ENCODE data around the gene PPIL6. TPM values are rescaled to one million over a fixed set of nuclear protein-coding genes. Genes with fewer than 3 reads are reported as not detected.
A peak's percentile ranks its signal among the peaks of the same experiment; 100 is the strongest.

The PPIL6 gene
- total RNA-seq, 2 experiments from 2014 or later = 0.16 TPM; not detected in 1

- Mint-ChIP-seq H3K27me3 (ENCODE audit: low read depth) (peaks cover 5% of the 10 kb centered on the region), H3K4me1 (ENCODE audit: low read depth) (peaks cover 11% of the 10 kb centered on the region), H3K27ac (no peak overlapping the region), H3K9me3 (ENCODE audit: insufficient read depth) (no peaks in the 10 kb centered on the region), H3K36me3 (ENCODE audit: low read depth) (no peaks in the 10 kb centered on the region), H3K4me3 (no peak overlapping the region)
- ATAC-seq (no peak), DNase-seq (no peak)
- POLR2A ChIA-PET = no interaction called here
- CTCF ChIA-PET = interaction anchor here (0.9 to 4.3 kb wide), 2 partner anchors 16 to 202 kb away, joined by 4 to 17 read pairs; no protein-coding TSS in a partner anchor
Measured at GRCh38 chr6:109389650-109390274, 50.7 kb downstream of the PPIL6 start.

- no peak overlapping the region for H3K27ac Mint-ChIP-seq
- no peaks in the 10 kb centered on the region for H3K9me3 Mint-ChIP-seq (ENCODE audit: insufficient read depth)
- ATAC-seq (no peak), DNase-seq (no peak)
- CTCF ChIA-PET = no interaction called here
- peaks cover 17% of the 10 kb centered on the region for H3K4me1 Mint-ChIP-seq (ENCODE audit: low read depth)
- H3K27me3 Mint-ChIP-seq (ENCODE audit: low read depth) = peaks cover 5% of the 10 kb centered on the region
- POLR2A ChIA-PET = no interaction called here
- H3K4me3 Mint-ChIP-seq = no peak overlapping the region
- H3K36me3 Mint-ChIP-seq (ENCODE audit: low read depth) = no peaks in the 10 kb centered on the region
Measured at GRCh38 chr6:109388265-109388664, 52.2 kb downstream of the PPIL6 start.

GRCh38 chr6:109383438-109383940 is 56.9 kb downstream of the PPIL6 start:
- Mint-ChIP-seq H3K27me3 (ENCODE audit: low read depth) (peaks cover 5% of the 10 kb centered on the region), H3K9me3 (ENCODE audit: insufficient read depth) (no peaks in the 10 kb centered on the region), H3K27ac (peak overlapping the region; percentile 100), H3K36me3 (ENCODE audit: low read depth) (peaks cover 27% of the 10 kb centered on the region), H3K4me3 (peak overlapping the region; percentile 94), H3K4me1 (ENCODE audit: low read depth) (peaks cover 23% of the 10 kb centered on the region)
- no peak for DNase-seq
- ChIA-PET POLR2A (interaction anchor here (0.8 to 4.5 kb wide), 16 partner anchors 9 to 289 kb away, joined by 3 to 99 read pairs (median 16); partner anchors contain the start of genes CEP57L1, MICAL1, PPIL6 and SESN1), CTCF (interaction anchor here (0.6 to 5.3 kb wide), 48 partner anchors 8 to 842 kb away, joined by 3 to 111 read pairs (median 5); partner anchors contain the start of genes CDC40, CEP57L1, PPIL6 and SESN1)
- ATAC-seq = no peak

GRCh38 chr6:109382576-109383437 is 57.6 kb downstream of the PPIL6 start:
- H3K27ac Mint-ChIP-seq = peak overlapping the region; percentile 100
- H3K4me1 Mint-ChIP-seq (ENCODE audit: low read depth) = peaks cover 30% of the 10 kb centered on the region
- peaks cover 34% of the 10 kb centered on the region for H3K36me3 Mint-ChIP-seq (ENCODE audit: low read depth)
- DNase-seq (peak; percentile 95), ATAC-seq (peak; percentile 72)
- no peaks in the 10 kb centered on the region for H3K9me3 Mint-ChIP-seq (ENCODE audit: insufficient read depth)
- CTCF ChIA-PET = interaction anchor here (0.6 to 5.3 kb wide), 52 partner anchors 9 to 657 kb away, joined by 3 to 111 read pairs (median 5); partner anchors contain the start of genes CEP57L1, MICAL1, PPIL6 and SESN1
- H3K27me3 Mint-ChIP-seq (ENCODE audit: low read depth) = peaks cover 5% of the 10 kb centered on the region
- POLR2A ChIA-PET = interaction anchor here (0.6 to 4.5 kb wide), 32 partner anchors 10 to 1491 kb away, joined by 3 to 99 read pairs (median 5); partner anchors contain the start of genes AMD1, CEP57L1, MICAL1 and PPIL6
- peak overlapping the region; percentile 94 for H3K4me3 Mint-ChIP-seq

GRCh38 chr6:109381747-109382575 is 58.5 kb downstream of the PPIL6 start, which contains the start of gene CD164:
Gene CD164, minus strand, starts transcription at chr6:109382467. Its CDS starts 89 bp downstream, at chr6:109382378.
- peak; percentile 95 for DNase-seq
- no peaks in the 10 kb centered on the region for H3K9me3 Mint-ChIP-seq (ENCODE audit: insufficient read depth)
- peaks cover 39% of the 10 kb centered on the region for H3K4me1 Mint-ChIP-seq (ENCODE audit: low read depth)
- ChIA-PET CTCF (interaction anchor here (0.7 to 5.3 kb wide), 32 partner anchors 10 to 372 kb away, joined by 3 to 111 read pairs (median 5); partner anchors contain the start of genes CEP57L1, MICAL1, PPIL6 and SESN1), POLR2A (interaction anchor here (0.6 to 4.5 kb wide), 35 partner anchors 10 to 1492 kb away, joined by 3 to 99 read pairs (median 5); partner anchors contain the start of genes AMD1, CEP57L1, MICAL1 and PPIL6)
- H3K4me3 Mint-ChIP-seq = peak within 1 kb of the TSS; percentile 94
- H3K36me3 Mint-ChIP-seq (ENCODE audit: low read depth) = peaks cover 42% of the 10 kb centered on the region
- ATAC-seq = peak; percentile 70
- H3K27ac Mint-ChIP-seq = peak within 1 kb of the TSS; percentile 100
- peaks cover 5% of the 10 kb centered on the region for H3K27me3 Mint-ChIP-seq (ENCODE audit: low read depth)

GRCh38 chr6:109381061-109381746 is 59.2 kb downstream of the PPIL6 start:
- DNase-seq = peak; percentile 47
- ChIA-PET POLR2A (interaction anchor here (0.6 to 4.5 kb wide), 14 partner anchors 9 to 658 kb away, joined by 3 to 99 read pairs (median 8); partner anchors contain the start of genes CEP57L1, MICAL1, SESN1 and ZBTB24), CTCF (interaction anchor here (0.7 to 5.3 kb wide), 4 partner anchors 9 to 287 kb away, joined by 3 to 68 read pairs (median 9); partner anchors contain the start of genes SESN1 and ZBTB24)

GRCh38 chr6:109379711-109380110 is 60.7 kb downstream of the PPIL6 start:
- DNase-seq (no peak), ATAC-seq (no peak)
- ChIA-PET POLR2A (interaction anchor here (0.7 to 1.2 kb wide), 3 partner anchors 76 to 193 kb away, joined by 3 to 5 read pairs (median 4); partner anchors contain the start of gene MICAL1), CTCF (interaction anchor here (1.5 to 1.8 kb wide), 2 partner anchors 143 to 192 kb away, joined by 4 to 14 read pairs; no protein-coding TSS in a partner anchor)
- no peaks in the 10 kb centered on the region for H3K27me3 Mint-ChIP-seq (ENCODE audit: low read depth)
- peak overlapping the region; percentile 94 for H3K4me3 Mint-ChIP-seq
- H3K27ac Mint-ChIP-seq = peak overlapping the region; percentile 83
- H3K4me1 Mint-ChIP-seq (ENCODE audit: low read depth) = peaks cover 53% of the 10 kb centered on the region
- no peaks in the 10 kb centered on the region for H3K9me3 Mint-ChIP-seq (ENCODE audit: insufficient read depth)
- peaks cover 60% of the 10 kb centered on the region for H3K36me3 Mint-ChIP-seq (ENCODE audit: low read depth)

More at GRCh38 chr6:109381061-109381746, 59.2 kb downstream of the PPIL6 start:
- peaks cover 49% of the 10 kb centered on the region for H3K36me3 Mint-ChIP-seq (ENCODE audit: low read depth)
- H3K9me3 Mint-ChIP-seq (ENCODE audit: insufficient read depth) = no peaks in the 10 kb centered on the region
- H3K27me3 Mint-ChIP-seq (ENCODE audit: low read depth) = peaks cover 3% of the 10 kb centered on the region
- peak overlapping the region; percentile 94 for H3K4me3 Mint-ChIP-seq
- H3K4me1 Mint-ChIP-seq (ENCODE audit: low read depth) = peaks cover 46% of the 10 kb centered on the region
- H3K27ac Mint-ChIP-seq = peak overlapping the region; percentile 95
- ATAC-seq = no peak

GRCh38 chr6:109377717-109378116 is 62.7 kb downstream of the PPIL6 start:
- peaks cover 78% of the 10 kb centered on the region for H3K36me3 Mint-ChIP-seq (ENCODE audit: low read depth)
- ATAC-seq = no peak
- peaks cover 61% of the 10 kb centered on the region for H3K4me1 Mint-ChIP-seq (ENCODE audit: low read depth)
- ChIA-PET CTCF (interaction anchor here (0.8 to 2.3 kb wide), 4 partner anchors 10 to 189 kb away, joined by 3 to 11 read pairs (median 4); no protein-coding TSS in a partner anchor), POLR2A (interaction anchor here (0.6 to 1.6 kb wide), 3 partner anchors 68 to 114 kb away, joined by 3 to 4 read pairs (median 4); no protein-coding TSS in a partner anchor)
- DNase-seq = no peak
- H3K4me3 Mint-ChIP-seq = peak overlapping the region; percentile 46
- no peak overlapping the region for H3K27ac Mint-ChIP-seq
- no peaks in the 10 kb centered on the region for H3K27me3 Mint-ChIP-seq (ENCODE audit: low read depth)
- no peaks in the 10 kb centered on the region for H3K9me3 Mint-ChIP-seq (ENCODE audit: insufficient read depth)

GRCh38 chr6:109374326-109374892 is 66.0 kb downstream of the PPIL6 start:
- Mint-ChIP-seq H3K4me3 (peak overlapping the region; percentile 21), H3K27me3 (ENCODE audit: low read depth) (no peaks in the 10 kb centered on the region), H3K4me1 (ENCODE audit: low read depth) (peaks cover 76% of the 10 kb centered on the region), H3K27ac (peak overlapping the region; percentile 78), H3K36me3 (ENCODE audit: low read depth) (peaks cover 83% of the 10 kb centered on the region), H3K9me3 (ENCODE audit: insufficient read depth) (no peaks in the 10 kb centered on the region)
- ATAC-seq (no peak), DNase-seq (no peak)
- POLR2A ChIA-PET = interaction anchor here (0.9 to 5.9 kb wide), 4 partner anchors 9 to 62 kb away, joined by 3 to 99 read pairs (median 3); partner anchors contain the start of gene CD164
- CTCF ChIA-PET = interaction anchor here (0.9 to 5.6 kb wide), 5 partner anchors 9 to 187 kb away, joined by 3 to 68 read pairs (median 4); partner anchors contain the start of genes CD164 and MICAL1

Measured in activated CD8-positive, alpha-beta T cell treated with anti-CD3 and anti-CD28 coated beads, Interleukin-2, amount 10 ng/mL, durations not matched to agents 7 days and 5 days (primary cell).